HepG2 (cell line): ENCODE data around the gene S100A5. TPM values are rescaled to one million over a fixed set of nuclear protein-coding genes. Genes with fewer than 3 reads are reported as not detected.
A peak's percentile ranks its signal among the peaks of the same experiment; 100 is the strongest.

Experiments
- GTF3A ChIP-seq: sonication (generic); formaldehyde crosslinking; conservative IDR thresholded peaks from 2 replicates; pipeline ENCODE4 v1.4.0; 2020; ENCODE audit warnings: mild to moderate bottlenecking, missing genetic modification reagents
- NFE2L1 ChIP-seq: sonication (generic); formaldehyde crosslinking; IDR thresholded peaks from 2 replicates; pipeline ENCODE4 v1.4.0; 2020; ENCODE audit warnings: missing genetic modification reagents, mild to moderate bottlenecking, borderline replicate concordance
- NR2F2 ChIP-seq: IDR thresholded peaks from 2 replicates; pipeline ENCODE4 v1.6.1; 2012; ENCODE audit warnings: low read depth, inconsistent platforms, borderline replicate concordance
- NR2F6 ChIP-seq, 2 experiments: IDR thresholded peaks; 2 replicates each; pipeline ENCODE4 v1.6.1; 2016; ENCODE audit warnings: antibody characterized with exemption in 1 of 2, mild to moderate bottlenecking in 1 of 2
- NR3C1 ChIP-seq: sonication (generic); formaldehyde crosslinking; IDR thresholded peaks from 2 replicates; pipeline ENCODE4 v1.4.0; 2020; ENCODE audit warnings: missing genetic modification reagents
- RARA ChIP-seq: IDR thresholded peaks from 2 replicates; pipeline ENCODE4 v1.6.1; 2016; ENCODE audit warnings: missing genetic modification reagents, missing compliant biosample characterization
- SAFB2 ChIP-seq: sonication (generic); formaldehyde crosslinking; IDR thresholded peaks from 2 replicates; pipeline ENCODE4 v1.5.1; 2020; ENCODE audit warnings: missing genetic modification reagents, low read depth, mild to moderate bottlenecking, borderline replicate concordance
- ZBTB3 ChIP-seq: sonication (generic); formaldehyde crosslinking; IDR thresholded peaks from 2 replicates; pipeline ENCODE4 v1.4.0; 2020; ENCODE audit warnings: low read depth, mild to moderate bottlenecking, moderate library complexity, missing genetic modification reagents, borderline replicate concordance
- ZNF143 ChIP-seq: sonication (generic); formaldehyde crosslinking; IDR thresholded peaks from 2 replicates; pipeline ENCODE4 v1.4.0; 2020; ENCODE audit warnings: missing genetic modification reagents
- ZNF3 ChIP-seq: IDR thresholded peaks from 2 replicates; pipeline ENCODE4 v1.7.0; 2017; ENCODE audit warnings: inconsistent platforms
- ZNF30 ChIP-seq: sonication (generic); formaldehyde crosslinking; IDR thresholded peaks from 2 replicates; pipeline ENCODE4 v1.5.0; 2020; ENCODE audit warnings: mild to moderate bottlenecking, missing genetic modification reagents
- ZNF343 ChIP-seq: sonication (generic); formaldehyde crosslinking; IDR thresholded peaks from 2 replicates; pipeline ENCODE4 v1.4.0; 2020; ENCODE audit warnings: mild to moderate bottlenecking, missing genetic modification reagents
- ZNF550 ChIP-seq: sonication (generic); formaldehyde crosslinking; IDR thresholded peaks from 2 replicates; pipeline ENCODE4 v1.4.0; 2020; ENCODE audit warnings: mild to moderate bottlenecking, missing genetic modification reagents, borderline replicate concordance
- ZNF564 ChIP-seq: sonication (generic); formaldehyde crosslinking; IDR thresholded peaks from 2 replicates; pipeline ENCODE4 v1.8.1; 2023; ENCODE audit warnings: mild to moderate bottlenecking, missing genetic modification reagents
- ZNF713 ChIP-seq: sonication (generic); formaldehyde crosslinking; IDR thresholded peaks from 2 replicates; pipeline ENCODE4 v1.4.0; 2020; ENCODE audit warnings: mild to moderate bottlenecking, missing genetic modification reagents
- ZNF75D ChIP-seq: sonication (generic); formaldehyde crosslinking; IDR thresholded peaks from 2 replicates; pipeline ENCODE4 v1.8.1; 2023; ENCODE audit warnings: missing genetic modification reagents, mild to moderate bottlenecking, borderline replicate concordance
- ZZZ3 ChIP-seq: sonication (generic); formaldehyde crosslinking; IDR thresholded peaks from 2 replicates; pipeline ENCODE4 v1.4.0; 2020; ENCODE audit warnings: missing genetic modification reagents, mild to moderate bottlenecking, borderline replicate concordance
- polyA plus RNA-seq, 8 experiments: library from polyadenylated mRNA; depleted of rRNA in 3 of 8; stranded (reverse) in 7 of 8; unstranded in 1 of 8; fragments of >200 nt; fragmentation: Illumina TruSeq in 4 of 8; extraction: Trizol in 4 of 8; gene quantifications; 2 replicates each; pipeline versions ENCODE4 v1.2.1 to v1.2.3, GENCODE V29; 2011 to 2016; ENCODE audit warnings: low read depth in 4 of 8, missing spikeins in 1 of 8, mixed read lengths in 1 of 8; ENCODE audit not compliant: insufficient read depth in 1 of 8
- total RNA-seq, 5 experiments: library from RNA; depleted of rRNA; stranded (reverse); fragments of >200 nt; fragmentation: Illumina TruSeq; extraction: Trizol; gene quantifications; 2 replicates each; pipeline ENCODE4 v1.2.3, GENCODE V29; 2016; ENCODE audit warnings: low read depth in 1 of 5
- TF ChIP-seq, protein P1 (sequence below): sonication (generic); formaldehyde crosslinking; IDR thresholded peaks from 2 replicates; pipeline ENCODE4 v1.4.0; 2020; ENCODE audit warnings: missing genetic modification reagents, borderline replicate concordance
- TF ChIP-seq, protein P2 (sequence below): conservative IDR thresholded peaks from 2 replicates; pipeline ENCODE4 v1.6.1; 2018; ENCODE audit warnings: missing genetic modification reagents
- TF ChIP-seq, protein P3 (sequence below): sonication (generic); formaldehyde crosslinking; IDR thresholded peaks from 2 replicates; pipeline ENCODE4 v1.4.0; 2020; ENCODE audit warnings: missing genetic modification reagents

Gene S100A5
- total and polyA plus RNA-seq, 2 of the 13 experiments (the other 11 are each of a cell fraction or from before 2014, with no cell fraction given): not detected

DNA sequence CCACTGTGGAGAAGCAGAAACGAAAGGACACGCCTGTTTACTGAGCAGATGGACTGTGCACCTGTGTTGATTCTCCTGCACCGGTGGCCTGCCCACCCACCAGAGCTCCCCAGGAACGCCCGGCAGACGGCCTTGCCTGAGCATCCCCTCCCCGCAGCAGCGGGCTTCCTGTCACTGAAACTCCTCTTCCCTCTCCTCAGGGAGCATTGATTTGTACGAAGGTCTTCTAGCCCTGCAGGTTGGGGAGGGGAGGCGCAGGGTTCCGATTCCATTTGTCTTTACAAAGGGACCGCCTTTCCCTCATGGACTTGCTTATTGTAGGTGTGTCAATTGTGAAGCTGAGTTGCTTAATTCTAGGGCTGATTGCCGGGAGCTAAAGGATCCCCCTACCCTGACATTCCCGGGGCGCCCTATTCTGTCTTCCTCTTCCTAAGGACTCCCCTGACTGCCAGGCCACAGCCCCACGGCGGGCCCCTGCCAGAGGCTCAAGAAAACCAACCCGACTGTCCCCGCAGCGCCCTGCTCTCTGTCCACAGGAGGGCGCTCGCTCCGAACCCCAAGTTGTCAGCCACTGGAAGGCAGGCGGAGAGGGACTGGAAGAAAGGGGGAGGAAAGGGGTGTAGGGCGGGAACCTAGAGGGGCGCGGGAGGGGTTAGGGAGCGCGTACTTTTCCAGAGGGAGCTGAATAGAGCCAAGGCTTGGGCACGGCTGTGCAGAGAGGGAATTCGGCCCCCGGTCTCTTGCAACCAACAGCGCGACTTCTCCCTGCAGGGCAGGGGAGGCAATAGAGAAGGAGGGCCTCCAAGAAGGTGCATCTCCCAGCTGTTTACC, 7.8 kb downstream of the S100A5 start (continued):
- TF ChIP-seq, protein P1, sequence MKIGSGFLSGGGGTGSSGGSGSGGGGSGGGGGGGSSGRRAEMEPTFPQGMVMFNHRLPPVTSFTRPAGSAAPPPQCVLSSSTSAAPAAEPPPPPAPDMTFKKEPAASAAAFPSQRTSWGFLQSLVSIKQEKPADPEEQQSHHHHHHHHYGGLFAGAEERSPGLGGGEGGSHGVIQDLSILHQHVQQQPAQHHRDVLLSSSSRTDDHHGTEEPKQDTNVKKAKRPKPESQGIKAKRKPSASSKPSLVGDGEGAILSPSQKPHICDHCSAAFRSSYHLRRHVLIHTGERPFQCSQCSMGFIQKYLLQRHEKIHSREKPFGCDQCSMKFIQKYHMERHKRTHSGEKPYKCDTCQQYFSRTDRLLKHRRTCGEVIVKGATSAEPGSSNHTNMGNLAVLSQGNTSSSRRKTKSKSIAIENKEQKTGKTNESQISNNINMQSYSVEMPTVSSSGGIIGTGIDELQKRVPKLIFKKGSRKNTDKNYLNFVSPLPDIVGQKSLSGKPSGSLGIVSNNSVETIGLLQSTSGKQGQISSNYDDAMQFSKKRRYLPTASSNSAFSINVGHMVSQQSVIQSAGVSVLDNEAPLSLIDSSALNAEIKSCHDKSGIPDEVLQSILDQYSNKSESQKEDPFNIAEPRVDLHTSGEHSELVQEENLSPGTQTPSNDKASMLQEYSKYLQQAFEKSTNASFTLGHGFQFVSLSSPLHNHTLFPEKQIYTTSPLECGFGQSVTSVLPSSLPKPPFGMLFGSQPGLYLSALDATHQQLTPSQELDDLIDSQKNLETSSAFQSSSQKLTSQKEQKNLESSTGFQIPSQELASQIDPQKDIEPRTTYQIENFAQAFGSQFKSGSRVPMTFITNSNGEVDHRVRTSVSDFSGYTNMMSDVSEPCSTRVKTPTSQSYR: no peak; the same call in 1 of the 2 replicates
- TF ChIP-seq SAFB2 (CRISPR knock-in tag) (no peak), NFE2L1 (CRISPR knock-in tag) (no peak), ZBTB3 (CRISPR knock-in tag) (no peak), ZNF343 (CRISPR knock-in tag) (no peak), ZNF713 (CRISPR knock-in tag) (no peak), NR2F2 (peak; percentile 14; the same call in 1 of the 2 replicates), NR2F6 (IDR thresholded peaks at IDR 0.05) (no peak), NR2F6 (CRISPR knock-in tag; IDR thresholded peaks at IDR 0.05) (no peak), ZNF75D (CRISPR knock-in tag) (no peak), NR3C1 (CRISPR knock-in tag) (no peak), ZNF3 (no peak), ZNF550 (CRISPR knock-in tag) (no peak), ZNF30 (CRISPR knock-in tag) (no peak), ZNF143 (no peak), ZZZ3 (no peak), ZNF564 (CRISPR knock-in tag) (no peak), GTF3A (CRISPR knock-in tag) (no peak), RARA (CRISPR knock-in tag) (no peak)
- TF ChIP-seq, protein P2, sequence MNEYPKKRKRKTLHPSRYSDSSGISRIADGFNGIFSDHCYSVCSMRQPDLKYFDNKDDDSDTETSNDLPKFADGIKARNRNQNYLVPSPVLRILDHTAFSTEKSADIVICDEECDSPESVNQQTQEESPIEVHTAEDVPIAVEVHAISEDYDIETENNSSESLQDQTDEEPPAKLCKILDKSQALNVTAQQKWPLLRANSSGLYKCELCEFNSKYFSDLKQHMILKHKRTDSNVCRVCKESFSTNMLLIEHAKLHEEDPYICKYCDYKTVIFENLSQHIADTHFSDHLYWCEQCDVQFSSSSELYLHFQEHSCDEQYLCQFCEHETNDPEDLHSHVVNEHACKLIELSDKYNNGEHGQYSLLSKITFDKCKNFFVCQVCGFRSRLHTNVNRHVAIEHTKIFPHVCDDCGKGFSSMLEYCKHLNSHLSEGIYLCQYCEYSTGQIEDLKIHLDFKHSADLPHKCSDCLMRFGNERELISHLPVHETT (CRISPR knock-in tag): 0 out of 2 replicates have a peak, but pooled peaks have one; percentile 11
- TF ChIP-seq, protein P3, sequence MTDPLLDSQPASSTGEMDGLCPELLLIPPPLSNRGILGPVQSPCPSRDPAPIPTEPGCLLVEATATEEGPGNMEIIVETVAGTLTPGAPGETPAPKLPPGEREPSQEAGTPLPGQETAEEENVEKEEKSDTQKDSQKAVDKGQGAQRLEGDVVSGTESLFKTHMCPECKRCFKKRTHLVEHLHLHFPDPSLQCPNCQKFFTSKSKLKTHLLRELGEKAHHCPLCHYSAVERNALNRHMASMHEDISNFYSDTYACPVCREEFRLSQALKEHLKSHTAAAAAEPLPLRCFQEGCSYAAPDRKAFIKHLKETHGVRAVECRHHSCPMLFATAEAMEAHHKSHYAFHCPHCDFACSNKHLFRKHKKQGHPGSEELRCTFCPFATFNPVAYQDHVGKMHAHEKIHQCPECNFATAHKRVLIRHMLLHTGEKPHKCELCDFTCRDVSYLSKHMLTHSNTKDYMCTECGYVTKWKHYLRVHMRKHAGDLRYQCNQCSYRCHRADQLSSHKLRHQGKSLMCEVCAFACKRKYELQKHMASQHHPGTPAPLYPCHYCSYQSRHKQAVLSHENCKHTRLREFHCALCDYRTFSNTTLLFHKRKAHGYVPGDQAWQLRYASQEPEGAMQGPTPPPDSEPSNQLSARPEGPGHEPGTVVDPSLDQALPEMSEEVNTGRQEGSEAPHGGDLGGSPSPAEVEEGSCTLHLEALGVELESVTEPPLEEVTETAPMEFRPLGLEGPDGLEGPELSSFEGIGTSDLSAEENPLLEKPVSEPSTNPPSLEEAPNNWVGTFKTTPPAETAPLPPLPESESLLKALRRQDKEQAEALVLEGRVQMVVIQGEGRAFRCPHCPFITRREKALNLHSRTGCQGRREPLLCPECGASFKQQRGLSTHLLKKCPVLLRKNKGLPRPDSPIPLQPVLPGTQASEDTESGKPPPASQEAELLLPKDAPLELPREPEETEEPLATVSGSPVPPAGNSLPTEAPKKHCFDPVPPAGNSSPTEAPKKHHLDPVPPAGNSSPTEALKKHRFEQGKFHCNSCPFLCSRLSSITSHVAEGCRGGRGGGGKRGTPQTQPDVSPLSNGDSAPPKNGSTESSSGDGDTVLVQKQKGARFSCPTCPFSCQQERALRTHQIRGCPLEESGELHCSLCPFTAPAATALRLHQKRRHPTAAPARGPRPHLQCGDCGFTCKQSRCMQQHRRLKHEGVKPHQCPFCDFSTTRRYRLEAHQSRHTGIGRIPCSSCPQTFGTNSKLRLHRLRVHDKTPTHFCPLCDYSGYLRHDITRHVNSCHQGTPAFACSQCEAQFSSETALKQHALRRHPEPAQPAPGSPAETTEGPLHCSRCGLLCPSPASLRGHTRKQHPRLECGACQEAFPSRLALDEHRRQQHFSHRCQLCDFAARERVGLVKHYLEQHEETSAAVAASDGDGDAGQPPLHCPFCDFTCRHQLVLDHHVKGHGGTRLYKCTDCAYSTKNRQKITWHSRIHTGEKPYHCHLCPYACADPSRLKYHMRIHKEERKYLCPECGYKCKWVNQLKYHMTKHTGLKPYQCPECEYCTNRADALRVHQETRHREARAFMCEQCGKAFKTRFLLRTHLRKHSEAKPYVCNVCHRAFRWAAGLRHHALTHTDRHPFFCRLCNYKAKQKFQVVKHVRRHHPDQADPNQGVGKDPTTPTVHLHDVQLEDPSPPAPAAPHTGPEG: no peak
